GM18519 (cell line): ENCODE data around the gene MCC.

Experiments
- ATAC-seq: cut with Tn5 transposase; IDR thresholded peaks from one replicate; pipeline ENCODE4 v1.9.1; 2021; ENCODE audit warnings: mild to moderate bottlenecking, moderate library complexity; ENCODE audit not compliant: unreplicated experiment, low FRiP score

Gene MCC

GRCh38 chr5:113166261-113166660, 322.0 kb downstream of the MCC start:
- ATAC-seq: no peak

GRCh38 chr5:113164021-113164420, 324.2 kb downstream of the MCC start:
- ATAC-seq: no peak

GRCh38 chr5:113163328-113163727, 324.9 kb downstream of the MCC start:
- ATAC-seq: no peak

- ATAC-seq: no peak
These were observed 325.5 kb downstream of the MCC start for GRCh38 chr5:113162770-113163169.

- ATAC-seq: no peak
These were observed 326.0 kb downstream of the MCC start for GRCh38 chr5:113162208-113162607.

- ATAC-seq: no peak
These were observed 326.4 kb downstream of the MCC start for GRCh38 chr5:113161806-113162205.

- ATAC-seq: no peak
These were observed 330.4 kb downstream of the MCC start for GRCh38 chr5:113157886-113158285.

GRCh38 chr5:113156271-113156877, 331.9 kb downstream of the MCC start:
- ATAC-seq: no peak

- no peak for ATAC-seq
These were observed 334.6 kb downstream of the MCC start for GRCh38 chr5:113153512-113154097.

GRCh38 chr5:113152380-113152740, 335.9 kb downstream of the MCC start:
- no peak for ATAC-seq

- ATAC-seq: no peak
These were observed 336.4 kb downstream of the MCC start for GRCh38 chr5:113151641-113152379.

GRCh38 chr5:113150821-113151220, 337.4 kb downstream of the MCC start:
- no peak for ATAC-seq

- no peak for ATAC-seq
These were observed 338.0 kb downstream of the MCC start for GRCh38 chr5:113150221-113150620.

GRCh38 chr5:113147537-113147936, 340.7 kb downstream of the MCC start:
- ATAC-seq: no peak

- ATAC-seq: no peak
These were observed 341.1 kb downstream of the MCC start for GRCh38 chr5:113147101-113147508.

GRCh38 chr5:113145757-113146387, 342.4 kb downstream of the MCC start:
- no peak for ATAC-seq

- ATAC-seq: no peak
These were observed 346.1 kb downstream of the MCC start for GRCh38 chr5:113142186-113142585.

GRCh38 chr5:113140837-113141671, 347.2 kb downstream of the MCC start:
- no peak for ATAC-seq

GRCh38 chr5:113133211-113133975, 354.9 kb downstream of the MCC start:
- ATAC-seq: no peak

- ATAC-seq: no peak
These were observed 355.7 kb downstream of the MCC start for GRCh38 chr5:113132564-113132963.
